Fibroblast of peridontal ligament (primary cell): ENCODE results near the gene ATP11B.

Source experiments
- DNase-seq: peaks from one replicate; pipeline ENCODE4 v3.0.0-alpha.2; 2010; ENCODE audit errors: extremely low read depth

ATP11B gene

DNA sequence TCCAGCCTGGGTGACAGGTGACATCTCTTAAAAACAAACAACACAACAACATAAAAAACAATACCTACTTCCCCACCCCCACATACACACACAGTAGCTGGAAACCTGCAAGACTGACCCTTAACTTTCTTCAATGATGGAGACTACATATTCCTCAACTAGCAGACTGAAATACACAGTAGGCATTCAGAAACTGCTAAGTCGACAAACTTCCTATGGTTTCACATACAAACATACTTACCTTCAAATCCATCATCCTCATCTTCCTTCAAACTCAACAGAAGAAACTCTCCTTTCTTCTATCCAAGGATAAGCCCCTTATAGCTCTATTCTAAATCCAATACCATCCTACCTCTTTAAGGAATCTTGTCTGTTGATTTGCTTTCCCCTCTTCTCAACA lies 156.4 kb downstream of the ATP11B start:
- no peak for DNase-seq

- DNase-seq, result peak; percentile 28
Observed at GRCh38 chr3:182954553-182955235, 161.4 kb downstream of the ATP11B start.

DNA sequence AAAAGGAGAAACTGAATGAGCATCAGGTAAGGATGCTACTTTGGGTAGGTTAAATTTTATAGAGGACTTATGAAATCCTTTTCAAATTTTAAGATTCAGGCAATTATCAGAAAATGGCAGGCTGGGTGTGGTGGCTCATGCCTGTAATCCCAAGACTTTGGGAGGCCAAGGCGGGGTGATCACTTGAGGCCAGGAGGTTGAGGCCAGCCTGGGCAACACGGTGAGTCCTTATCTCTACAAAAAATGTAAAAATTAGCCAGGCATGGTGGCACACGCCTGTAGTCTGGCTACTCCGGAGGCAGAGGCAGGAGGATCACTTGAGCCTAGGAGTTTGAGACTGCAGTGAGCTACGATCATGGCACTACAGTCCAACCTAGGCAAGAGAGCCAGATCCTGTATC lies 163.9 kb downstream of the ATP11B start:
- DNase-seq, result no peak

DNA sequence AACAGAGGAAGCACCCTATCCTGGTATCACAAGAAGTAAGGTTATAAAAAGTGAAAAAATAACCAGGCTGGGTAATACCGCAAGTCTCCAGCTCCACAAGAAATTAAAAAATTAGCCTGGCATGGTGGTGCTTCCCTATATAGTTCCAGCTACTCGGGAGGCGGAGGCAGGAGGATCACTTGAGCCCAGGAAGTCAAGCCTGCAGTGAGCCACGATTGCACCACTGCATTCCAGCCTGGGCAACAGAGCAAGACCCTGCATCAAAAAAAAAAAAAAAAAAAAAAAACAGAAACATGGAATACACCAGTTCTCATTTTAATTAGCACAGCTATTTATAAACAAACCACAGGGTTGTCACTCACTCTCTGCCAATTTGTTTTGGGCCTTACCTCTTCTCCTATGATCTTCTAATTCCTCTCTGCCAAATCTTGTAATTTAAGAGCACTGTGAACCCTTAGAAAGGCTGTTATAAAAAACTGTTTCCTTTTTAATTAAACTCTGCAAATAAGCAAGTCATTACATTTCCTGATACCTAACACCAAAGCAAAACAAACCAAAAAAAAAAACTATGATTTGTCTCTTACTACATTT lies 164.5 kb downstream of the ATP11B start:
- no peak for DNase-seq

DNA sequence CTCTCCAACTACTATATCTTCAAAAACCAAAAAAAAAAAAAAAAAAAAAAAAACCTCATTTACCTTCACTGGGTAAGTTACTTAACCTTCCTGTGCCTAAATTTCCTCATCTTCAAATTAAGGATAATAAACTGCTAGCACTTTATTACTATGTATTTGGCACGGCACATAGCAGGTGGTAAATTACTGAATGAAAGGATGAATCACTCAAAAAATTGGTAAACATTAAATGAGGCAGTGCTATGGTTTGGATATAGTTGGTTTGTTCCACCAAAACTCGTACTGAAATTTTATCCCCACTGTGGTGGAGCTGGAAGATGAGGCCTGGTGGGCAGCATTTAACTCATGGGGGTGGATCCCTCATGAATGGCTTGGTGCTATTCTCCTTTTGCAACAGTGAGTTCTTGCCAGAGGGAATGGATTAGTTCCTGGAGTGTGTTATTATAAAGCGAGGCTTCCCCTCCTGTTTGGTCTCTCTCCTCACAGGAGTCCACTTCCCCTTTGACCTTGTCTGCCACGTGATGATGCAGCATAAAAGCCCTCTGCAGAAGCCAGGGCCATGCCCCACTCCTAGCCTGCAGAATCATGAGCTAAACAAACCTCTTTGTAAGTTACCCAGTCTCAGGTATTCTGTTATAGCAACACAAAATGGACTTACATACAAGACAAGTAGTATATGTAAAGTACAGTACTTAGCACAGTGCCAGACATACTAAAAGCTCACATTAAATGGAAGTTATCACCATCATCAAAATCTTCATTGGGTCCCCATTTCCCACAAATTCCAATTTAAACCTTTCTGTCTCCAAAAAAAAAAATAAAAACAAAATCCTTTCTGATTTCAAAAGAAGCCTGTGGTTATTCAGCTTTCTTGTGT lies 166.4 kb downstream of the ATP11B start:
- DNase-seq, result no peak

GRCh38 chr3:182962166-182962565 lies 168.9 kb downstream of the ATP11B start:
- no peak for DNase-seq

DNA sequence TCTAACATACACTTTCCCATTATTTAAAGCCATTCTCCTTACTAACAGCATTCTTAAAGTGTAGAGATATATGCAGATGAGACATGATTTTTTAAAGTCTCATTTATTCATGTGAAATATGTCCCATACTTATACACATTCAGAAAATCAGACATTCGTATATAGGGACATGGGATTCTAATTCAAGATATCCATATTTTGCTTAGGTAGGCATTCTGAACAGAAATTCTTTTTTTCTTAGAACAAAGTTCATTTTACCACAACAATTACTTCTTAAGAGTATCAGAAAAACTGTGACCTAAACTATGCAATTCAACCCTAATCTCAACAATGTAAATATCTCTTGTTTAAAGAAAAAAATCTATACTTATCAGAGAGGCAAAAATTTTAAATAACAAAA lies 170.9 kb downstream of the ATP11B start:
- DNase-seq, result no peak

DNA sequence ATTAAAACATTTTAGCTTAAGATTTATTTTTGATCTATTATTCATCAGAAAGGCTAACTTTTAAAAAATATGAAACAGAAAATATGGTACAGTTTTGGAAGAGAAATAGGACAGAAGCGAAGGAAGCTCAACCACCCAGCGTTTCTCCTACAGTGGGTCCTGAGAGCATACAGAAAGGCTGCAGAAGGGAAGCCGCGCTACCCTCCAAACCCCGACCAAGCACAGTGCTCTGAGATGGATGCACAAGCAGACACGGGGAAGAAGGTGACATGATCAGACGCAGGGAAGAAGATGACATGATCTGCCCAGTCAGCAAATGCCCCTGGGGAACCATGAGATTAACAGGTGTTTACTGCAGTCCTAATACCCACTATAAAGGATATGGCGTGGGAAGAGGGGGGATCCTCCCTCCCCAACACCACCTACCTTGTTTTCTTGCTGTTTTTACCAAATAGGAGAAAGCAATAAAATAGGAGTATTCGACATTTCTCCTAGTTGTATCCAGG lies 172.6 kb downstream of the ATP11B start:
- DNase-seq, result no peak

GRCh38 chr3:182967218-182968204 lies 174.2 kb downstream of the ATP11B start:
- DNase-seq, result no peak

GRCh38 chr3:182969277-182969676 lies 176.0 kb downstream of the ATP11B start:
- peak; percentile 75 for DNase-seq

- DNase-seq, result no peak
Observed at GRCh38 chr3:182969853-182970252, 176.5 kb downstream of the ATP11B start.

GRCh38 chr3:182970811-182971418 lies 177.6 kb downstream of the ATP11B start:
- DNase-seq, result no peak
